HepG2 (cell line): ENCODE data around the gene CRKL. TPM values are rescaled to one million over a fixed set of nuclear protein-coding genes. Genes with fewer than 3 reads are reported as not detected.

Source experiments
- ATF7-NPFF ChIP-seq: sonication (generic); formaldehyde crosslinking; IDR thresholded peaks from 2 replicates; pipeline ENCODE4 v1.8.1; 2023; ENCODE audit warnings: mild to moderate bottlenecking, low read depth, missing genetic modification reagents, moderate library complexity
- HDAC1 ChIP-seq: sonication (generic); formaldehyde crosslinking; IDR thresholded peaks from 2 replicates; pipeline ENCODE4 v1.5.1; 2020; ENCODE audit warnings: mild to moderate bottlenecking, missing genetic modification reagents
- HNRNPK ChIP-seq: fragments of 200-400 bp; formaldehyde crosslinking; IDR thresholded peaks from 2 replicates; pipeline ENCODE4 v1.6.1; 2018; ENCODE audit warnings: low read length, low read depth, moderate library complexity, mild to moderate bottlenecking; ENCODE audit not compliant: poor library complexity, severe bottlenecking
- HNRNPLL ChIP-seq: fragments of 200-400 bp; formaldehyde crosslinking; IDR thresholded peaks from 2 replicates; pipeline ENCODE4 v1.6.1; 2017; ENCODE audit warnings: mild to moderate bottlenecking, low read depth, low read length; ENCODE audit not compliant: poor library complexity, severe bottlenecking
- PHF20 ChIP-seq: sonication (generic); formaldehyde crosslinking; IDR thresholded peaks from 2 replicates; pipeline ENCODE4 v1.5.0; 2020; ENCODE audit warnings: mild to moderate bottlenecking, missing genetic modification reagents
- RBM39 ChIP-seq: fragments of 200-400 bp; formaldehyde crosslinking; IDR thresholded peaks from one replicate; pipeline ENCODE4 v1.6.1; 2018; ENCODE audit warnings: antibody characterized with exemption, mild to moderate bottlenecking, low read depth, low read length; ENCODE audit not compliant: poor library complexity, severe bottlenecking
- SP5 ChIP-seq: IDR thresholded peaks from 2 replicates; pipeline ENCODE4 v1.6.1; 2016; ENCODE audit warnings: low read depth, borderline replicate concordance
- TBX2 ChIP-seq: sonication (generic); formaldehyde crosslinking; IDR thresholded peaks from 2 replicates; pipeline ENCODE4 v1.5.0; 2020; ENCODE audit warnings: missing genetic modification reagents, mild to moderate bottlenecking, borderline replicate concordance
- YEATS4 ChIP-seq: sonication (generic); formaldehyde crosslinking; IDR thresholded peaks from 2 replicates; pipeline ENCODE4 v1.4.0; 2020; ENCODE audit warnings: missing genetic modification reagents, borderline replicate concordance
- ZBTB42 ChIP-seq: sonication (generic); formaldehyde crosslinking; IDR thresholded peaks from 2 replicates; pipeline ENCODE4 v1.5.0; 2020; ENCODE audit warnings: mild to moderate bottlenecking, missing genetic modification reagents
- ZFY ChIP-seq: sonication (generic); formaldehyde crosslinking; IDR thresholded peaks from 2 replicates; pipeline ENCODE4 v1.4.0; 2020; ENCODE audit warnings: missing genetic modification reagents
- ZMYM3 ChIP-seq: sonication (generic); formaldehyde crosslinking; IDR thresholded peaks from 2 replicates; pipeline ENCODE4 v1.5.1; 2020; ENCODE audit warnings: mild to moderate bottlenecking, missing genetic modification reagents
- ZNF274 ChIP-seq: sonication (generic); formaldehyde crosslinking; IDR thresholded peaks from 2 replicates; pipeline ENCODE4 v1.5.1; 2020; ENCODE audit warnings: mild to moderate bottlenecking, missing genetic modification reagents
- ZNF333 ChIP-seq: sonication (generic); formaldehyde crosslinking; IDR thresholded peaks from 2 replicates; pipeline ENCODE4 v1.4.0; 2020; ENCODE audit warnings: mild to moderate bottlenecking, missing genetic modification reagents, borderline replicate concordance
- ZNF33A ChIP-seq: sonication (generic); formaldehyde crosslinking; IDR thresholded peaks from 2 replicates; pipeline ENCODE4 v1.5.1; 2020; ENCODE audit warnings: missing genetic modification reagents, mild to moderate bottlenecking, moderate library complexity, borderline replicate concordance
- ZNF33B ChIP-seq: sonication (generic); formaldehyde crosslinking; IDR thresholded peaks from 2 replicates; pipeline ENCODE4 v1.5.1; 2020; ENCODE audit warnings: mild to moderate bottlenecking, missing genetic modification reagents
- ZNF343 ChIP-seq: sonication (generic); formaldehyde crosslinking; IDR thresholded peaks from 2 replicates; pipeline ENCODE4 v1.4.0; 2020; ENCODE audit warnings: mild to moderate bottlenecking, missing genetic modification reagents
- ZNF678 ChIP-seq: sonication (generic); formaldehyde crosslinking; IDR thresholded peaks from 2 replicates; pipeline ENCODE4 v1.4.0; 2020; ENCODE audit warnings: mild to moderate bottlenecking, missing genetic modification reagents
- ZNF781 ChIP-seq: sonication (generic); formaldehyde crosslinking; IDR thresholded peaks from 2 replicates; pipeline ENCODE4 v1.5.1; 2020; ENCODE audit warnings: borderline replicate concordance, mild to moderate bottlenecking, missing genetic modification reagents; ENCODE audit errors: not compliant biosample characterization
- polyA plus RNA-seq, 8 experiments: library from polyadenylated mRNA; depleted of rRNA in 3 of 8; stranded (reverse) in 7 of 8; unstranded in 1 of 8; fragments of >200 nt; fragmentation: Illumina TruSeq in 4 of 8; extraction: Trizol in 4 of 8; gene quantifications; 2 replicates each; pipeline versions ENCODE4 v1.2.1 to v1.2.3, GENCODE V29; 2011 to 2016; ENCODE audit warnings: low read depth in 4 of 8, missing spikeins in 1 of 8, mixed read lengths in 1 of 8; ENCODE audit not compliant: insufficient read depth in 1 of 8
- total RNA-seq, 5 experiments: library from RNA; depleted of rRNA; stranded (reverse); fragments of >200 nt; fragmentation: Illumina TruSeq; extraction: Trizol; gene quantifications; 2 replicates each; pipeline ENCODE4 v1.2.3, GENCODE V29; 2016; ENCODE audit warnings: low read depth in 1 of 5
- TF ChIP-seq, protein P1 (sequence below): IDR thresholded peaks from 2 replicates; pipeline ENCODE4 v1.6.1; 2016; ENCODE audit warnings: low read depth, borderline replicate concordance
- TF ChIP-seq, protein P2 (sequence below): sonication (generic); formaldehyde crosslinking; IDR thresholded peaks from 2 replicates; pipeline ENCODE4 v1.4.0; 2020; ENCODE audit warnings: missing genetic modification reagents, borderline replicate concordance
- TF ChIP-seq, protein P3 (sequence below): sonication (generic); formaldehyde crosslinking; IDR thresholded peaks from 2 replicates; pipeline ENCODE4 v1.5.0; 2020; ENCODE audit warnings: missing genetic modification reagents, mild to moderate bottlenecking, borderline replicate concordance
- TF ChIP-seq, protein P4 (sequence below): sonication (generic); formaldehyde crosslinking; IDR thresholded peaks from 2 replicates; pipeline ENCODE4 v1.8.0; 2022; ENCODE audit warnings: mild to moderate bottlenecking, missing genetic modification reagents; ENCODE audit not compliant: insufficient replicate concordance

The CRKL gene
- total and polyA plus RNA-seq, 2 of the 13 experiments (the other 11 are each of a cell fraction or from before 2014, with no cell fraction given), result 37.4 to 60.6 TPM

DNA sequence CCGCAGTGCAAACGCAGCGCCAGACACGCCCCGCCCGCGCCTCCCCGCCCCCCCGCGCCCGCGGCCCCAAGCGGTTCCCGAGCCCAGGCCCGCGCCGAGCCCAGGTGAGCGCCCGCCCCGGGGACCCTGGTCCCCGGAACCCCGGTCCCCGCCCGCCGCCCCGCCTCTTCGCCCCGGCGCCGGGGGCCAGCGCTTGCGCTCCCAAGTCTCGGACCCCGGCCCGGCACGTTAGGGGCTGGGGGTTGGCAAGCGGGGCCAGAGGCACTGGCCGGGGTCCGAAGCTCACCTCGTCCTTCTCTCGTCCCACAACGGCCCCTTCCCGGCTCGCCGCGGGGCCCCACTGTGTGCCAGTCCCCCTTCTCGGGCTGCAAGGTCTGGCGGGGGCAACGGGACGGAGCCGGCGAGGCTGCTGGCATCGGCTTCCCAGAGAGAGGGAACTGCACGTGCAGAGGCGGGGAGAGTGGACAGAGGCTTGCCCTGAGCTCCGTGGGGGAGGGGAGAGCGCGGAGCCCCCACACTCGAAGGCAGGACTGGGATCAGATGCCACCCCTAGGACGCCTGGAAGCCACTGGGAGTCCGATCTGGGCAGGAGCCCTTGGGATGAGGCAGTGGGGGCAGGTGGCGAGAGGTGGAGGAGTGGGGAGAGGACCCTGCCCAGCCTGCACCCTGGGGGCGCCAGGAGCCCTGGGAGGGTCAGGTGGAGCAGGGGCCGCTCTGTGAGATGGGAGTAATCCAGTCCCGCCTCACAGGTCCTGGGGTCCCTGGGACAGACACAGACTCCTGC lies 48.1 kb downstream of the CRKL start (continued):
- TF ChIP-seq ZMYM3 (peak; percentile 29; the same call in 1 of the 2 replicates), YEATS4 (CRISPR knock-in tag) (no peak; the same call in 1 of the 2 replicates), ZFY (peak; percentile 42), TBX2 (CRISPR knock-in tag) (0 out of 2 replicates have a peak, but pooled peaks have one; percentile 29), ZNF33B (CRISPR knock-in tag) (no peak), ZNF343 (CRISPR knock-in tag) (no peak), RBM39 (peak; percentile 72), PHF20 (no peak), HNRNPLL (peak; percentile 20), ZNF781 (peak; percentile 31), ZNF33A (CRISPR knock-in tag) (no peak), HDAC1 (CRISPR knock-in tag) (peak; percentile 34), ZBTB42 (peak; percentile 62; the same call in 1 of the 2 replicates), SP5 (CRISPR knock-in tag) (peak; percentile 42; the same call in 1 of the 2 replicates), ATF7-NPFF (CRISPR knock-in tag) (peak; percentile 50; the same call in 1 of the 2 replicates), ZNF274 (CRISPR knock-in tag) (no peak), ZNF678 (peak; percentile 23; the same call in 1 of the 2 replicates), HNRNPK (peak; percentile 37), ZNF333 (CRISPR knock-in tag) (no peak)
- TF ChIP-seq, protein P1, sequence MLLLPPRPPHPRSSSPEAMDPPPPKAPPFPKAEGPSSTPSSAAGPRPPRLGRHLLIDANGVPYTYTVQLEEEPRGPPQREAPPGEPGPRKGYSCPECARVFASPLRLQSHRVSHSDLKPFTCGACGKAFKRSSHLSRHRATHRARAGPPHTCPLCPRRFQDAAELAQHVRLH (CRISPR knock-in tag), result no peak
- TF ChIP-seq, protein P2, sequence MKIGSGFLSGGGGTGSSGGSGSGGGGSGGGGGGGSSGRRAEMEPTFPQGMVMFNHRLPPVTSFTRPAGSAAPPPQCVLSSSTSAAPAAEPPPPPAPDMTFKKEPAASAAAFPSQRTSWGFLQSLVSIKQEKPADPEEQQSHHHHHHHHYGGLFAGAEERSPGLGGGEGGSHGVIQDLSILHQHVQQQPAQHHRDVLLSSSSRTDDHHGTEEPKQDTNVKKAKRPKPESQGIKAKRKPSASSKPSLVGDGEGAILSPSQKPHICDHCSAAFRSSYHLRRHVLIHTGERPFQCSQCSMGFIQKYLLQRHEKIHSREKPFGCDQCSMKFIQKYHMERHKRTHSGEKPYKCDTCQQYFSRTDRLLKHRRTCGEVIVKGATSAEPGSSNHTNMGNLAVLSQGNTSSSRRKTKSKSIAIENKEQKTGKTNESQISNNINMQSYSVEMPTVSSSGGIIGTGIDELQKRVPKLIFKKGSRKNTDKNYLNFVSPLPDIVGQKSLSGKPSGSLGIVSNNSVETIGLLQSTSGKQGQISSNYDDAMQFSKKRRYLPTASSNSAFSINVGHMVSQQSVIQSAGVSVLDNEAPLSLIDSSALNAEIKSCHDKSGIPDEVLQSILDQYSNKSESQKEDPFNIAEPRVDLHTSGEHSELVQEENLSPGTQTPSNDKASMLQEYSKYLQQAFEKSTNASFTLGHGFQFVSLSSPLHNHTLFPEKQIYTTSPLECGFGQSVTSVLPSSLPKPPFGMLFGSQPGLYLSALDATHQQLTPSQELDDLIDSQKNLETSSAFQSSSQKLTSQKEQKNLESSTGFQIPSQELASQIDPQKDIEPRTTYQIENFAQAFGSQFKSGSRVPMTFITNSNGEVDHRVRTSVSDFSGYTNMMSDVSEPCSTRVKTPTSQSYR (CRISPR knock-in tag), result peak; percentile 87
- TF ChIP-seq, protein P3, sequence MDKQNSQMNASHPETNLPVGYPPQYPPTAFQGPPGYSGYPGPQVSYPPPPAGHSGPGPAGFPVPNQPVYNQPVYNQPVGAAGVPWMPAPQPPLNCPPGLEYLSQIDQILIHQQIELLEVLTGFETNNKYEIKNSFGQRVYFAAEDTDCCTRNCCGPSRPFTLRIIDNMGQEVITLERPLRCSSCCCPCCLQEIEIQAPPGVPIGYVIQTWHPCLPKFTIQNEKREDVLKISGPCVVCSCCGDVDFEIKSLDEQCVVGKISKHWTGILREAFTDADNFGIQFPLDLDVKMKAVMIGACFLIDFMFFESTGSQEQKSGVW, result no peak
- TF ChIP-seq, protein P4, sequence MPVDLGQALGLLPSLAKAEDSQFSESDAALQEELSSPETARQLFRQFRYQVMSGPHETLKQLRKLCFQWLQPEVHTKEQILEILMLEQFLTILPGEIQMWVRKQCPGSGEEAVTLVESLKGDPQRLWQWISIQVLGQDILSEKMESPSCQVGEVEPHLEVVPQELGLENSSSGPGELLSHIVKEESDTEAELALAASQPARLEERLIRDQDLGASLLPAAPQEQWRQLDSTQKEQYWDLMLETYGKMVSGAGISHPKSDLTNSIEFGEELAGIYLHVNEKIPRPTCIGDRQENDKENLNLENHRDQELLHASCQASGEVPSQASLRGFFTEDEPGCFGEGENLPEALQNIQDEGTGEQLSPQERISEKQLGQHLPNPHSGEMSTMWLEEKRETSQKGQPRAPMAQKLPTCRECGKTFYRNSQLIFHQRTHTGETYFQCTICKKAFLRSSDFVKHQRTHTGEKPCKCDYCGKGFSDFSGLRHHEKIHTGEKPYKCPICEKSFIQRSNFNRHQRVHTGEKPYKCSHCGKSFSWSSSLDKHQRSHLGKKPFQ (CRISPR knock-in tag), result peak; percentile 36
